Keratinocyte (primary cell): Measurements from ENCODE around the gene NAALADL2. TPM values are rescaled to one million over a fixed set of nuclear protein-coding genes. Genes with fewer than 3 reads are reported as not detected.

Source experiments
- DNase-seq: peaks from one replicate; pipeline ENCODE4 v3.0.0-alpha.2; 2011; ENCODE audit warnings: low read depth, missing footprints, low spot score
- FAIRE-seq: peaks from 2 replicates; lab custom pipeline; 2011; peaks lifted over from hg19 to GRCh38; lab: Jason Lieb, UNC
- H2AFZ ChIP-seq: 2 replicates; pipeline ENCODE4 v1.6.0; 2012; ENCODE audit warnings: low read length, control low read depth, inconsistent platforms; ENCODE audit not compliant: control insufficient read depth
- H3K27ac ChIP-seq: 2 replicates; pipeline ENCODE4 v1.5.1; 2011; ENCODE audit warnings: low read length; ENCODE audit not compliant: control insufficient read depth, insufficient read depth
- H3K27me3 ChIP-seq: 3 replicates; pipeline ENCODE4 v1.6.0; 2011; ENCODE audit warnings: low read length; ENCODE audit not compliant: control insufficient read depth, insufficient read depth; ENCODE audit errors: extremely low read depth
- H3K36me3 ChIP-seq, 2 experiments: 2 replicates in 1 of 2; 3 replicates in 1 of 2; pipeline ENCODE4 v1.5.1; 2011; ENCODE audit warnings: low read length in 2 of 2, mild to moderate bottlenecking in 1 of 2; ENCODE audit not compliant: control insufficient read depth in 2 of 2, insufficient read depth in 2 of 2; ENCODE audit errors: extremely low read depth in 1 of 2
- H3K4me1 ChIP-seq: 3 replicates; pipeline ENCODE4 v1.5.1; 2011; ENCODE audit warnings: low read length; ENCODE audit not compliant: control insufficient read depth, insufficient read depth; ENCODE audit errors: extremely low read depth
- H3K4me2 ChIP-seq: 3 replicates; pipeline ENCODE4 v1.6.0; 2011; ENCODE audit warnings: low read depth, low read length; ENCODE audit not compliant: control insufficient read depth, insufficient read depth; ENCODE audit errors: extremely low read depth
- H3K4me3 ChIP-seq, 3 experiments: fragments of 200-600 bp in 1 of 3; sonication (generic) in 1 of 3; 2 replicates in 2 of 3; 3 replicates in 1 of 3; pipeline ENCODE4 v1.5.1; 2011 to 2016; ENCODE audit warnings: low read length in 3 of 3, mild to moderate bottlenecking in 3 of 3, control low read depth in 2 of 3, inconsistent platforms in 1 of 3, low read depth in 1 of 3, mixed read lengths in 1 of 3, mixed run types in 1 of 3, moderate library complexity in 1 of 3; ENCODE audit not compliant: control insufficient read depth in 2 of 3, insufficient read depth in 2 of 3; ENCODE audit errors: extremely low read depth in 1 of 3
- H3K79me2 ChIP-seq: 2 replicates; pipeline ENCODE4 v1.6.0; 2012; ENCODE audit warnings: low read length; ENCODE audit not compliant: control insufficient read depth, insufficient read depth
- H3K9ac ChIP-seq: 3 replicates; pipeline ENCODE4 v1.6.0; 2011; ENCODE audit warnings: low read length; ENCODE audit not compliant: control insufficient read depth, insufficient read depth; ENCODE audit errors: extremely low read depth
- H3K9me1 ChIP-seq: 3 replicates; pipeline ENCODE4 v1.6.0; 2011; ENCODE audit warnings: low read length; ENCODE audit not compliant: control insufficient read depth, insufficient read depth; ENCODE audit errors: extremely low read depth
- H3K9me3 ChIP-seq: 2 replicates; pipeline ENCODE4 v1.5.1; 2012; ENCODE audit warnings: low read depth, low read length; ENCODE audit not compliant: control insufficient read depth
- H4K20me1 ChIP-seq: 3 replicates; pipeline ENCODE4 v1.6.0; 2011; ENCODE audit warnings: low read length; ENCODE audit not compliant: control insufficient read depth, insufficient read depth; ENCODE audit errors: extremely low read depth
- CTCF ChIP-seq, 3 experiments: IDR thresholded peaks in 1 of 3; conservative IDR thresholded peaks in 1 of 3; optimal IDR thresholded peaks in 1 of 3; 2 replicates in 2 of 3; 3 replicates in 1 of 3; pipeline versions ENCODE3 to v1.5.1; 2011; ENCODE audit warnings: low read length in 3 of 3, mild to moderate bottlenecking in 3 of 3, moderate library complexity in 2 of 3, control low read depth in 1 of 3, inconsistent platforms in 1 of 3; ENCODE audit not compliant: insufficient read depth in 2 of 3; ENCODE audit errors: extremely low read depth in 1 of 3
- EZH2 ChIP-seq: IDR thresholded peaks from one replicate; pipeline ENCODE4 v1.6.1; 2012; ENCODE audit warnings: inconsistent platforms, mild to moderate bottlenecking, low read length, moderate library complexity
- dilution Hi-C: fragments of 300-500 bp; cut with MboI; formaldehyde crosslinking; loops from one replicate; pipeline ENCODE4 v1.7.0; 2020; ENCODE audit warnings: low sequenced_read_pairs; ENCODE audit not compliant: extremely low pct_ligation_motif_present
- polyA plus RNA-seq, 5 experiments: library from polyadenylated mRNA; depleted of rRNA in 3 of 5; stranded (reverse) in 3 of 5; stranded (forward) in 1 of 5; unstranded in 1 of 5; fragments of >200 nt; gene quantifications; 1 replicate in 1 of 5; 2 replicates in 3 of 5; 3 replicates in 1 of 5; pipeline versions ENCODE4 v1.2.1 to v1.2.3, GENCODE V29; 2011 to 2012; ENCODE audit warnings: missing spikeins in 2 of 5, low read depth in 1 of 5, low replicate concordance in 1 of 5

Gene NAALADL2
- polyA plus RNA-seq, 1 donor (not counting 4 experiments of a cell fraction or from before 2014, with no cell fraction given) = 0.75 TPM

- dilution Hi-C loops = no loop called here
- Histone ChIP-seq H2AFZ (no peak overlapping the region), H3K79me2 (no peaks in the 10 kb centered on the region), H4K20me1 (no peaks in the 10 kb centered on the region), H3K9me3 (no peaks in the 10 kb centered on the region), H3K9me1 (no peaks in the 10 kb centered on the region), H3K27ac (no peak overlapping the region), H3K27me3 (no peaks in the 10 kb centered on the region), H3K4me1 (no peaks in the 10 kb centered on the region), H3K36me3 (no peaks in the 10 kb centered on the region), H3K9ac (no peak overlapping the region), H3K4me3 (no peak overlapping the region), H3K4me2 (no peak overlapping the region)
- no peak for DNase-seq
- FAIRE-seq = no peak
- TF ChIP-seq EZH2 = no peak
- no peak for TF ChIP-seq CTCF (optimal IDR thresholded peaks at IDR 0.05 in 1 of 3, IDR thresholded peaks at IDR 0.05 in 1 of 3, conservative IDR thresholded peaks at IDR 0.05 in 1 of 3; ENCODE audit: extremely low read depth in 1 of 3, insufficient read depth in 2 of 3, low read length in 3 of 3)
These were observed 569.3 kb downstream of the NAALADL2 start for GRCh38 chr3:175428466-175428865.

GRCh38 chr3:175430983-175431773, 572.0 kb downstream of the NAALADL2 start:
- H3K4me1 ChIP-seq = no peaks in the 10 kb centered on the region
- H3K36me3 ChIP-seq = no peaks in the 10 kb centered on the region
- no peak overlapping the region for H3K4me3 ChIP-seq
- H3K27ac ChIP-seq = no peak overlapping the region
- no peak for DNase-seq
- H3K9me1 ChIP-seq = no peaks in the 10 kb centered on the region
- no peak overlapping the region for H3K9ac ChIP-seq
- TF ChIP-seq CTCF (optimal IDR thresholded peaks at IDR 0.05 in 1 of 3, IDR thresholded peaks at IDR 0.05 in 1 of 3, conservative IDR thresholded peaks at IDR 0.05 in 1 of 3; ENCODE audit: extremely low read depth in 1 of 3, insufficient read depth in 2 of 3, low read length in 3 of 3) = no peak
- no peak for TF ChIP-seq EZH2
- no peak overlapping the region for H2AFZ ChIP-seq
- H3K27me3 ChIP-seq = no peaks in the 10 kb centered on the region
- no peaks in the 10 kb centered on the region for H3K9me3 ChIP-seq
- peak; percentile 56 for FAIRE-seq
- H3K4me2 ChIP-seq = no peak overlapping the region
- dilution Hi-C loops = no loop called here
- no peaks in the 10 kb centered on the region for H3K79me2 ChIP-seq
- H4K20me1 ChIP-seq = no peaks in the 10 kb centered on the region
